Left lung (tissue), 10 donors: ENCODE measurements around the gene SLIT3. TPM values are rescaled to one million over a fixed set of nuclear protein-coding genes. Genes with fewer than 3 reads are reported as not detected.

ENCODE experiments used
- ATAC-seq: fragments of 200-7000 bp; cut with Tn5 transposase; one replicate; pipeline ENCODE4 v1.9.1; 2020; ENCODE audit warnings: moderate library complexity
- DNase-seq, 4 donors: peaks; one replicate each; pipeline ENCODE4 v3.0.0-alpha.2; 2013 to 2020
- H3K27ac ChIP-seq, 2 donors: fragments of 200-600 bp; sonication (generic) in 1 of 2; one replicate each; pipeline versions ENCODE4 v1.5.0 to v1.8.0; 2020 to 2021
- H3K27me3 ChIP-seq, 2 donors: fragments of 200-600 bp; sonication (generic) in 1 of 2; one replicate each; pipeline versions ENCODE4 v1.5.0 to v1.8.0; 2020 to 2021
- H3K36me3 ChIP-seq, 2 donors: fragments of 200-600 bp; sonication (generic) in 1 of 2; one replicate each; pipeline versions ENCODE4 v1.5.0 to v1.8.0; 2020 to 2021
- H3K4me1 ChIP-seq, 2 donors: fragments of 200-600 bp; one replicate each; pipeline ENCODE4 v1.8.0; 2021
- H3K4me3 ChIP-seq, 2 donors: fragments of 200-600 bp; sonication (generic) in 1 of 2; one replicate each; pipeline versions ENCODE4 v1.5.0 to v1.8.0; 2020 to 2021; ENCODE audit warnings: mild to moderate bottlenecking in 1 of 2
- H3K9me3 ChIP-seq, 2 donors: fragments of 200-600 bp; sonication (generic) in 1 of 2; one replicate each; pipeline versions ENCODE4 v1.5.0 to v1.8.0; 2020 to 2021
- intact Hi-C, 2 donors: fragments of 100-400 bp; cut with DNase I; formaldehyde crosslinking; loops; one replicate each; pipeline versions ENCODE4 v1.11.2 to v1.14.2; 2022
- polyA plus RNA-seq, 6 donors: library from polyadenylated mRNA; unstranded; fragments of 120-200 nt; gene quantifications; one replicate each; pipeline ENCODE4 v1.2.1, GENCODE V29; 2013; ENCODE audit not compliant: insufficient read length in 6 of 6
- total RNA-seq, 2 donors: library from RNA; stranded (reverse); fragmentation: NEBNext Ultra II Directional; extraction: Animal tissue kit (Norgen Biotek cat#: 25700); gene quantifications; one replicate each; pipeline ENCODE4 v1.2.1, GENCODE V29; 2021
- TF ChIP-seq, protein P1 (sequence below), 2 donors: fragments of 200-600 bp; sonication (generic) in 1 of 2; IDR thresholded peaks; one replicate each; pipeline versions ENCODE4 v1.5.0 to v1.8.0; 2021; ENCODE audit warnings: antibody characterized with exemption in 2 of 2
- donor health status: DM: no; HTN: yes; CAD: no.
- donor health status: DM: no; HTN: no; CAD: no.

SLIT3 gene
- total and polyA plus RNA-seq, 8 donors = 37.6 to 77.1 (median 45.9) TPM

GRCh38 chr5:169289520-169289919 is 11.4 kb downstream of the SLIT3 start:
- H3K4me1 ChIP-seq = no peaks in the 10 kb centered on the region
- H3K27me3 ChIP-seq = no peaks in the 10 kb centered on the region
- no peak overlapping the region for H3K27ac ChIP-seq
- ATAC-seq = no peak
- TF ChIP-seq, protein P1, sequence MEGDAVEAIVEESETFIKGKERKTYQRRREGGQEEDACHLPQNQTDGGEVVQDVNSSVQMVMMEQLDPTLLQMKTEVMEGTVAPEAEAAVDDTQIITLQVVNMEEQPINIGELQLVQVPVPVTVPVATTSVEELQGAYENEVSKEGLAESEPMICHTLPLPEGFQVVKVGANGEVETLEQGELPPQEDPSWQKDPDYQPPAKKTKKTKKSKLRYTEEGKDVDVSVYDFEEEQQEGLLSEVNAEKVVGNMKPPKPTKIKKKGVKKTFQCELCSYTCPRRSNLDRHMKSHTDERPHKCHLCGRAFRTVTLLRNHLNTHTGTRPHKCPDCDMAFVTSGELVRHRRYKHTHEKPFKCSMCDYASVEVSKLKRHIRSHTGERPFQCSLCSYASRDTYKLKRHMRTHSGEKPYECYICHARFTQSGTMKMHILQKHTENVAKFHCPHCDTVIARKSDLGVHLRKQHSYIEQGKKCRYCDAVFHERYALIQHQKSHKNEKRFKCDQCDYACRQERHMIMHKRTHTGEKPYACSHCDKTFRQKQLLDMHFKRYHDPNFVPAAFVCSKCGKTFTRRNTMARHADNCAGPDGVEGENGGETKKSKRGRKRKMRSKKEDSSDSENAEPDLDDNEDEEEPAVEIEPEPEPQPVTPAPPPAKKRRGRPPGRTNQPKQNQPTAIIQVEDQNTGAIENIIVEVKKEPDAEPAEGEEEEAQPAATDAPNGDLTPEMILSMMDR (IDR thresholded peaks at IDR 0.05) = no peak
- H3K9me3 ChIP-seq = peaks cover 0 to 6% of the 10 kb centered on the region in 2 donors
- no peaks in the 10 kb centered on the region for H3K36me3 ChIP-seq
- DNase-seq = no peak
- intact Hi-C loops = no loop called here
- no peak overlapping the region for H3K4me3 ChIP-seq

DNA sequence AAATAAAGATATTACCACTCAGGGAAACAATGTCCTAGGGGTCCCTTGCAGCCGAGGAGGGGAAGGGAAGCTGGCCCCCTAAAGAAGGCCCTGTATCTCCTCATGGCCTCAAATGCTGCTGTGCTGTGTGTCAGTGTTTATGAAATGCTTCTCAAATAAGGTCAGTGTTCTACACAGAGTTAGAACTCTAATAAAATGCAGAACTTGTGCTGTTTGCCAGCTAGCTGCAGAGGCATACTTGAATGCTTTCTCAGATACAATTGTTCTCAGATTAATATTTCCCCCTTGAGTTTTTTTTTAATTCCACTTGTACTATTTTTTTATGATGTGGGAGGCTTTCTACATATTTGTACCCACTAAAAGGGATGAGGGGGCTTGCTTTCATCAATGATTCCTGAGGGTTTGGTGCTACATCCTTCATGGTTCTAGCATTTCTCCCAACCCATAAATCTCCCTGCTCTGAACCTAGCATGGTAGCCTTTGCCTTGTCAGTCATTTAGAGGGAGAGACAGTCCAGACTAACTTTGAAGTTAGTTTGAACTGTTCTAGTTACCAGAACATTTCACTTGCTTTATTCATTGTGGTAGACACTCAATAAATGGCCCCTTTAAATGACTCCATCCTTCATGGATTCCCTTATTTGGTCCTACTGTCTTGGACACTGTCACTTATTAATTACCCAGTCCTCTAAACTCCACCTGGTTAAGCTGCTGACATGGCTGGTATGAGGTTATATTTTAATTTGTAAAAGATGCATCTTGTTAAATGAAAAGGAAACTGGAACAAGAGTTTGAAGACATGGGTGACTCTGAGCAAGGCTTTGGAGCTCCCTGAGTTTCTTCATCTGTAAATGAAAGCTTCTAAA is 12.6 kb downstream of the SLIT3 start:
- H3K4me1 ChIP-seq = no peaks in the 10 kb centered on the region
- no peaks in the 10 kb centered on the region for H3K36me3 ChIP-seq
- no peaks in the 10 kb centered on the region for H3K27me3 ChIP-seq
- peaks cover 0 to 6% of the 10 kb centered on the region in 2 donors for H3K9me3 ChIP-seq
- H3K4me3 ChIP-seq = no peak overlapping the region
- no peak overlapping the region for H3K27ac ChIP-seq
- TF ChIP-seq, protein P1 (IDR thresholded peaks at IDR 0.05) = no peak
- ATAC-seq (no peak), DNase-seq (no peak)
- intact Hi-C loops = no loop called here

DNA sequence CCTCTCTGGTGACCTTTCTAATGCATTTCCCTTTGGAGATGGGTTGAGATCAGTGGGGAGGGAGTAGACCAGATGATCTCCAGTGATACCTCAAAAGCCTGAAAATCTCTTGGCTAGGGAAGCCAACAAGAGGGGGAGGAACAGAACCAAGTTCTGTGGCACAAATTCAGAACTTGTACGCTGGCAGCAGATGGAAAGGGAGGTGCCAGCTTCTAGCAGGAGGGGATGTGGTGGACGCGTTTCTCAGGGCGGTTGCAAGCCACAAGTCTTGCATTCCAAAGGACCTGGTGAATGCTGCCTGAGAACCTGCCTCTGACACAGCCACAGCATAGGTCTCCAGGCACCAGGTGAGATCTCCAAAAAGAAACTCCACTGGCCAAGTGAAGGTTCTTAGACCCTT is 13.4 kb downstream of the SLIT3 start:
- ATAC-seq = no peak
- TF ChIP-seq, protein P1 (IDR thresholded peaks at IDR 0.05) = no peak
- DNase-seq = no peak
- Histone ChIP-seq H3K27ac (peak overlapping the region in 1 of 2 donors; percentile 19), H3K4me1 (no peaks in the 10 kb centered on the region), H3K4me3 (no peak overlapping the region), H3K27me3 (no peaks in the 10 kb centered on the region), H3K9me3 (peaks cover 0 to 6% of the 10 kb centered on the region in 2 donors), H3K36me3 (no peaks in the 10 kb centered on the region)
- intact Hi-C loops = no loop called here

DNA sequence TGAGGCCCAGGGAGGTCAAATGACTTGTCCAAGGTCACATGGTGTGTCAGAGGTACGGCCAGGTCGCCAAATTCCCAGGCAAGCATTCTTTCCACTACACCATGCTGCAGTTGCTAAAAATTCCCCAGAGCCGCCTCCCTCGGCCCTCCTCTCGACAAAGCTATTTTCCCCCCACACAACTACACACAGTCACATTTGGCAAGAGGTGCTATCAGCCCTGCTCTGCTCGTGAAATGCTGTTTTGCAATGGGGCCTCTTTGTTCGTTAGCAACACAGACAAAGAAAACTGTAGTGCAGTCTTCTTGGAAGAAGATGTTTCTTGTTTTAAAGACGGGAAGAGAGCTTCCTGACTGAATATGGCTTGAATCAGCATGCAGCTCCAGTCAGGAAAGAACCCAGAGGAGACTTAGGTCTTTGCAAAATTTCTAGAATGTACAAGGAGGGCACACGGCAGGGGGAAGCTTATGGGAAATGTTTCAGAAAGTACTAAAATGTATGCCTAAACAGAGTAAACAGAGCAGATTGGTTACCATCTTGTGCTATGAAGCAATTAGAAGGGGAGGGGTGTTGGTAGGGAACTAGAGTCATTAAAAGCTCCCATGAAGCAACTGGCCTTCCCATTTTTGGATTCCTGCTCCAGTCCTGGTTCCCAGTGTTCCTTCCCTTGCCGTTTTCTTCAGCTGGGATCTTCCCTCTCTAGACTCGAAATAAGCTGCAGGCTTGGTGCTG is 14.2 kb downstream of the SLIT3 start:
- Histone ChIP-seq H3K4me3 (no peak overlapping the region), H3K4me1 (no peaks in the 10 kb centered on the region), H3K27ac (peak overlapping the region in 1 of 2 donors; percentile 19), H3K36me3 (no peaks in the 10 kb centered on the region), H3K27me3 (no peaks in the 10 kb centered on the region), H3K9me3 (peaks cover 0 to 6% of the 10 kb centered on the region in 2 donors)
- ATAC-seq (peak; percentile 73), DNase-seq (no peak)
- intact Hi-C loops = no loop called here
- TF ChIP-seq, protein P1 (IDR thresholded peaks at IDR 0.05) = no peak

DNA sequence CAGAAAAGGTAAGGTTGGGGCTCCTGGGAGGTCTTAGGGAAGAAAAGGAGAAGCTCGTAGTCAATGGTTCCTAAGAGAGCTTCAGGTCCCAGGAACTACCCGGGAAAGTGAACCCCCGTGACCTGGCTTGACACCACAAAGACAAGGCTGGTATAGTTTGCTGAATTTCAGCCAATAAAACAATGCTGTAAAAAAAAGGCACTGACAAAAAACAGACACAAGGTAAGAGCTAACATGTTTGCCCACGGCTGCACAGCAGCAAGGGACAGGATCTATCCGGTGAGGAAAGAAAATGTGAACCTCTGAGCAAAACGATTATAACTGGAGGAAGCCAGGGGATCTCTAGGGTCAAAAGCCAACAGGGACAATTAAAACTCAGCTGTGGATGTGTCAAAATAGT is 17.1 kb downstream of the SLIT3 start:
- intact Hi-C loops = no loop called here
- Histone ChIP-seq H3K4me3 (no peak overlapping the region), H3K9me3 (peaks cover 0 to 6% of the 10 kb centered on the region in 2 donors), H3K27me3 (no peaks in the 10 kb centered on the region), H3K36me3 (no peaks in the 10 kb centered on the region), H3K27ac (no peak overlapping the region), H3K4me1 (no peaks in the 10 kb centered on the region)
- TF ChIP-seq, protein P1 (IDR thresholded peaks at IDR 0.05) = no peak
- no peak for ATAC-seq
- DNase-seq = no peak
